ENCODE data around the gene ACOT7.
"Not testable (repeated sequence)": the region's sequence is repeated elsewhere in the genome, so short reads cannot be mapped to it uniquely, and the experiment has no call there.

Gene ACOT7

GRCh38 chr1:6435547-6435946 is 42.0 kb upstream of the ACOT7 start:
- TF ChIP-seq CTCF (IDR thresholded peaks at IDR 0.05; ENCODE audit: low read depth, low read length, missing control alignments): no peak
- no peak overlapping the region for H3K4me3 ChIP-seq (ENCODE audit: low read depth, low read length)
- in situ Hi-C loops (cut with HindIII; ENCODE audit: low pct_ligation_motif_present, low sequenced_read_pairs): no loop called here
- DNase-seq: no peak
- peaks cover 11% of the 10 kb centered on the region for H3K27me3 ChIP-seq (replicated peaks)
- H3K27ac ChIP-seq: no peak overlapping the region
- no peaks in the 10 kb centered on the region for H3K36me3 ChIP-seq (replicated peaks)

GRCh38 chr1:6435129-6435528 is 41.6 kb upstream of the ACOT7 start:
- no peak overlapping the region for H3K27ac ChIP-seq
- H3K36me3 ChIP-seq (replicated peaks): no peaks in the 10 kb centered on the region
- H3K4me3 ChIP-seq (ENCODE audit: low read depth, low read length): no peak overlapping the region
- in situ Hi-C loops (cut with HindIII; ENCODE audit: low pct_ligation_motif_present, low sequenced_read_pairs): no loop called here
- H3K27me3 ChIP-seq (replicated peaks): peaks cover 11% of the 10 kb centered on the region
- no peak for DNase-seq
- no peak for TF ChIP-seq CTCF (IDR thresholded peaks at IDR 0.05; ENCODE audit: low read depth, low read length, missing control alignments)

- Histone ChIP-seq H3K4me3 (ENCODE audit: low read depth, low read length) (no peak overlapping the region), H3K27me3 (replicated peaks) (peaks cover 16% of the 10 kb centered on the region), H3K27ac (no peak overlapping the region), H3K36me3 (replicated peaks) (no peaks in the 10 kb centered on the region)
- TF ChIP-seq CTCF (IDR thresholded peaks at IDR 0.05; ENCODE audit: low read depth, low read length, missing control alignments): no peak
- DNase-seq: no peak
- in situ Hi-C loops (cut with HindIII; ENCODE audit: low pct_ligation_motif_present, low sequenced_read_pairs): no loop called here
Observed at GRCh38 chr1:6434186-6434585, 40.6 kb upstream of the ACOT7 start.

GRCh38 chr1:6431645-6432579 is 38.3 kb upstream of the ACOT7 start:
- H3K36me3 ChIP-seq (replicated peaks); in situ Hi-C loops (cut with HindIII; ENCODE audit: low pct_ligation_motif_present, low sequenced_read_pairs); H3K4me3 ChIP-seq (ENCODE audit: low read depth, low read length); DNase-seq; H3K27ac ChIP-seq: not testable (repeated sequence)
- peaks cover 10% of the 10 kb centered on the region for H3K27me3 ChIP-seq (replicated peaks)

- H3K27ac ChIP-seq; in situ Hi-C loops (cut with HindIII; ENCODE audit: low pct_ligation_motif_present, low sequenced_read_pairs); H3K4me3 ChIP-seq (ENCODE audit: low read depth, low read length); H3K36me3 ChIP-seq (replicated peaks); DNase-seq: not testable (repeated sequence)
- H3K27me3 ChIP-seq (replicated peaks): peaks cover 22% of the 10 kb centered on the region
Observed at GRCh38 chr1:6429660-6430411, 36.3 kb upstream of the ACOT7 start.

- H3K4me3 ChIP-seq (ENCODE audit: low read depth, low read length); DNase-seq; H3K36me3 ChIP-seq (replicated peaks); H3K27ac ChIP-seq; in situ Hi-C loops (cut with HindIII; ENCODE audit: low pct_ligation_motif_present, low sequenced_read_pairs): not testable (repeated sequence)
- peaks cover 34% of the 10 kb centered on the region for H3K27me3 ChIP-seq (replicated peaks)
Observed at GRCh38 chr1:6428453-6428852, 34.9 kb upstream of the ACOT7 start.
